ENCODE data around the gene TRPV2. TPM values are rescaled to one million over a fixed set of nuclear protein-coding genes. Genes with fewer than 3 reads are reported as not detected.

The TRPV2 gene
- total and polyA plus RNA-seq, 12 donors: 4.6 to 25.4 (median 9.1) TPM

GRCh38 chr17:16467886-16468285, 52.5 kb downstream of the TRPV2 start:
- Histone ChIP-seq H3K9me3 (no peaks in the 10 kb centered on the region), H3K36me3 (no peaks in the 10 kb centered on the region), H3K27ac (no peak overlapping the region), H3K4me3 (no peak overlapping the region), H3K27me3 (no peaks in the 10 kb centered on the region), H3K4me1 (peaks cover 16 to 62% (median 37%) of the 10 kb centered on the region in 9 donors)
- intact Hi-C loops (cut with DNase I): no loop called here
- ATAC-seq (no peak), DNase-seq (no peak)
- WGBS, 2 donors: 71 to 84% methylated on average over 3 of the region's 3 CpGs
- TF ChIP-seq, protein P1, sequence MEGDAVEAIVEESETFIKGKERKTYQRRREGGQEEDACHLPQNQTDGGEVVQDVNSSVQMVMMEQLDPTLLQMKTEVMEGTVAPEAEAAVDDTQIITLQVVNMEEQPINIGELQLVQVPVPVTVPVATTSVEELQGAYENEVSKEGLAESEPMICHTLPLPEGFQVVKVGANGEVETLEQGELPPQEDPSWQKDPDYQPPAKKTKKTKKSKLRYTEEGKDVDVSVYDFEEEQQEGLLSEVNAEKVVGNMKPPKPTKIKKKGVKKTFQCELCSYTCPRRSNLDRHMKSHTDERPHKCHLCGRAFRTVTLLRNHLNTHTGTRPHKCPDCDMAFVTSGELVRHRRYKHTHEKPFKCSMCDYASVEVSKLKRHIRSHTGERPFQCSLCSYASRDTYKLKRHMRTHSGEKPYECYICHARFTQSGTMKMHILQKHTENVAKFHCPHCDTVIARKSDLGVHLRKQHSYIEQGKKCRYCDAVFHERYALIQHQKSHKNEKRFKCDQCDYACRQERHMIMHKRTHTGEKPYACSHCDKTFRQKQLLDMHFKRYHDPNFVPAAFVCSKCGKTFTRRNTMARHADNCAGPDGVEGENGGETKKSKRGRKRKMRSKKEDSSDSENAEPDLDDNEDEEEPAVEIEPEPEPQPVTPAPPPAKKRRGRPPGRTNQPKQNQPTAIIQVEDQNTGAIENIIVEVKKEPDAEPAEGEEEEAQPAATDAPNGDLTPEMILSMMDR (IDR thresholded peaks at IDR 0.05): no peak

- no peaks in the 10 kb centered on the region for H3K36me3 ChIP-seq
- TF ChIP-seq, protein P1 (IDR thresholded peaks at IDR 0.05): no peak
- ATAC-seq (no peak), DNase-seq (no peak)
- H3K27me3 ChIP-seq: no peaks in the 10 kb centered on the region
- no peak overlapping the region for H3K4me3 ChIP-seq
- H3K9me3 ChIP-seq: no peaks in the 10 kb centered on the region
- WGBS, 2 donors: 91 to 93% methylated on average over 4 of the region's 4 CpGs
- peaks cover 13 to 56% (median 33%) of the 10 kb centered on the region in 9 donors for H3K4me1 ChIP-seq
- intact Hi-C loops (cut with DNase I): no loop called here
- no peak overlapping the region for H3K27ac ChIP-seq
Measured at GRCh38 chr17:16468428-16468992, 53.1 kb downstream of the TRPV2 start.

DNA sequence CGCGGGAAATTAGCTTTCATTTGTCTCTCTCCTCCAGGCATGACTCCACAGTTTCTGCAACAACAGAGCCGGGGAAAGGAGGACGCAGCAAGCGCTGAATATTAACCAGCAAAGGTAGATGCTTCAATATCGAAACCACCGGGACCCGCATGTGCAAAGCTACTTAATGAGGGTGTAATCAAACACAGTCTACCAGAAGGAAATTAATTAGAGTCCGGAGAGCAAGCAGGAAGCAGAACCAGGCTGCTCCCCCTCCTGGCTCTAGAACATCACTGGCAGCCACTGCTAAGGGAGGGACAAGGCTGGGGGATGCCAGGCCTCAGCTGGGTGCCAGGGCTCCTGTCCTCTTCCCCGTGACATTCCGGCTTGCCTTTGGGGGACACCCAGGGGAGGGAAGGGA, 54.9 kb downstream of the TRPV2 start:
- Histone ChIP-seq H3K9me3 (no peaks in the 10 kb centered on the region), H3K4me1 (peaks cover 11 to 38% (median 17%) of the 10 kb centered on the region in 9 donors), H3K27ac (peak overlapping the region in 5 of 10 donors; percentile 2 to 43 (median 32)), H3K4me3 (peak overlapping the region in 2 of 10 donors; percentile 7 to 22), H3K27me3 (no peaks in the 10 kb centered on the region), H3K36me3 (no peaks in the 10 kb centered on the region)
- intact Hi-C loops (cut with DNase I): no loop called here
- TF ChIP-seq, protein P1 (IDR thresholded peaks at IDR 0.05): peak in 4 of 9 donors; percentile 18 to 43 (median 38)
- ATAC-seq (peak; percentile 35 to 82 (median 66)), DNase-seq (no peak)
- 46 to 54% methylated on average over 11 of the region's 11 CpGs for WGBS, 2 donors

DNA sequence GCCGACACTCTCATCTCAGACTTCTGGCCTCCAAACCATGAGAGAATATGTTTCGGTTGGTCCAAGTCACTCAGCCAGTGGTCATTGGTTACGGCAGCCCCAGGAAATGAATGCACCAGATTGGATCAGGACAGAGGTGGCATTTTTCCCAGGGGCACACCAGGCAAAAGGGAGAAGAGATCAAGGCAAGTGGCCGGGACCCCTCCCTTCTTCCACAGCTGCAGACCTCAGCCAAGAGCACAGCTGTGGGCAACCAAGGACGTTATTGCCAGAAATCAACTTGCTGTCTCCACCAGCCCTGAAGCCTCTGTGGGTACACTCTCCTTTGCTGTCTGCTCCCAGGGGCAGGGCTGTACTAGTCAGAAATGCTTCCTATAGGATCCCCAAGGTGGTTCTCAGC, 55.9 kb downstream of the TRPV2 start:
- TF ChIP-seq, protein P1 (IDR thresholded peaks at IDR 0.05): no peak
- Histone ChIP-seq H3K4me3 (no peak overlapping the region), H3K27ac (no peak overlapping the region), H3K27me3 (no peaks in the 10 kb centered on the region), H3K4me1 (peaks cover 4 to 28% (median 15%) of the 10 kb centered on the region in 9 donors), H3K36me3 (no peaks in the 10 kb centered on the region), H3K9me3 (no peaks in the 10 kb centered on the region)
- DNase-seq: no peak
- intact Hi-C loops (cut with DNase I): no loop called here
- 85 to 90% methylated on average over 5 of the region's 5 CpGs for whole genome bisulfite sequencing, 2 donors
- ATAC-seq: no peak
